ENCODE results near the gene EFCAB8. TPM values are rescaled to one million over a fixed set of nuclear protein-coding genes. Genes with fewer than 3 reads are reported as not detected.

Gene EFCAB8
- total RNA-seq, 1 donor from 2014 or later, result 0.32 TPM

DNA sequence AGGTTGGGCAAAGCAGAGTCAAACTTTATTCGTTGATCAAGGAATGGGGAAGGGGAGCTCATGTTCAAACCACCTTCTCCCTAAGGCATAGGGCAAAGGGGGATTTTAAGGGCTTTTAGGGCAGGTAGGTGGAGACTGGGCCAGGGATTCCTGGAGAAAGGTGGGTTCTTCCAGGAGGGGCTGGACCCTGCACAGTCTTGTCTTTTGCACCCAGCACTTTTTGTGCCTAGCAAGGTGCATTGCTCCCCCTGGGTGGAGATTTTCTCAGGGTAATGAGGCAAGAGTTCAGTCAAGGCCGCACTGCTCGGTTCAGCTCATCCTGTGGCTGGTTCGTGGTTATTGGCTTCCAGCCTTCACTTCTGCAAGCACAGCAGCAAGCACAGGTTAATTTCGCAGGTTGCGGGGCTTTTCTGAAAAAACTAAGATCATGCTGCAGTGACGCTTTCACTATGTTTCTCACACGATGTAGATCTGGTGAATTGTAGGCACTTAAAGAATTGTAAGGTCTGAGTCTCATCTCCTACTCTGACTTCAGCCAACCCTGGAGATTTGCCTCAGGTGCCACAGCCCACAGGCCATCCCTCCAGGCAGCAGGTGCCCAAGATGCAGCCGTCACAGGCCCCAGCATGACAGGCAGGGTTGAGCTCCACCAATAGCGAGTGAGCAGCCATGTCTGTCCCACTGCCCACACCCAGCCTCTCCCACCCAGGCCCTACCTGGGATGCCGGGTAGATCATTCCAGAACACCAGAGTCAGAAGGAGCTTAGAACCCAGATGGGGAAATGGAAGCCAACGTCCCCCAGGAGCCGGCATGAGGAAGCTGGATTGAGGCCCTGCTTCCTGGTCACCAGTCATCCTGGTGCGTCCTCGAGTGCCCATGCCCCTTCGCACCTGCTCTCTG lies 108.4 kb downstream of the EFCAB8 start:
- H3K4me3 Mint-ChIP-seq (ENCODE audit: unreplicated experiment), result no peak overlapping the region
- peak; percentile 78 for DNase-seq (ENCODE audit: low spot score)
- no peaks in the 10 kb centered on the region for H3K4me1 Mint-ChIP-seq (ENCODE audit: low read depth)
- no peak overlapping the region for H3K27ac Mint-ChIP-seq (ENCODE audit: unreplicated experiment)
- no peaks in the 10 kb centered on the region for H3K36me3 Mint-ChIP-seq (ENCODE audit: low read depth)
- H3K9me3 Mint-ChIP-seq (ENCODE audit: low read depth), result no peaks in the 10 kb centered on the region
- TF ChIP-seq, protein P1, sequence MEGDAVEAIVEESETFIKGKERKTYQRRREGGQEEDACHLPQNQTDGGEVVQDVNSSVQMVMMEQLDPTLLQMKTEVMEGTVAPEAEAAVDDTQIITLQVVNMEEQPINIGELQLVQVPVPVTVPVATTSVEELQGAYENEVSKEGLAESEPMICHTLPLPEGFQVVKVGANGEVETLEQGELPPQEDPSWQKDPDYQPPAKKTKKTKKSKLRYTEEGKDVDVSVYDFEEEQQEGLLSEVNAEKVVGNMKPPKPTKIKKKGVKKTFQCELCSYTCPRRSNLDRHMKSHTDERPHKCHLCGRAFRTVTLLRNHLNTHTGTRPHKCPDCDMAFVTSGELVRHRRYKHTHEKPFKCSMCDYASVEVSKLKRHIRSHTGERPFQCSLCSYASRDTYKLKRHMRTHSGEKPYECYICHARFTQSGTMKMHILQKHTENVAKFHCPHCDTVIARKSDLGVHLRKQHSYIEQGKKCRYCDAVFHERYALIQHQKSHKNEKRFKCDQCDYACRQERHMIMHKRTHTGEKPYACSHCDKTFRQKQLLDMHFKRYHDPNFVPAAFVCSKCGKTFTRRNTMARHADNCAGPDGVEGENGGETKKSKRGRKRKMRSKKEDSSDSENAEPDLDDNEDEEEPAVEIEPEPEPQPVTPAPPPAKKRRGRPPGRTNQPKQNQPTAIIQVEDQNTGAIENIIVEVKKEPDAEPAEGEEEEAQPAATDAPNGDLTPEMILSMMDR (IDR thresholded peaks at IDR 0.05), result no peak
- peaks cover 25% of the 10 kb centered on the region for H3K27me3 Mint-ChIP-seq (ENCODE audit: low read depth)

GRCh38 chr20:32967961-32968457 lies 109.3 kb downstream of the EFCAB8 start:
- H3K9me3 Mint-ChIP-seq (ENCODE audit: low read depth), result no peaks in the 10 kb centered on the region
- no peaks in the 10 kb centered on the region for H3K36me3 Mint-ChIP-seq (ENCODE audit: low read depth)
- DNase-seq (ENCODE audit: low spot score), result no peak
- peaks cover 22% of the 10 kb centered on the region for H3K27me3 Mint-ChIP-seq (ENCODE audit: low read depth)
- TF ChIP-seq, protein P1 (IDR thresholded peaks at IDR 0.05), result no peak
- H3K4me3 Mint-ChIP-seq (ENCODE audit: unreplicated experiment), result no peak overlapping the region
- no peaks in the 10 kb centered on the region for H3K4me1 Mint-ChIP-seq (ENCODE audit: low read depth)
- no peak overlapping the region for H3K27ac Mint-ChIP-seq (ENCODE audit: unreplicated experiment)

DNA sequence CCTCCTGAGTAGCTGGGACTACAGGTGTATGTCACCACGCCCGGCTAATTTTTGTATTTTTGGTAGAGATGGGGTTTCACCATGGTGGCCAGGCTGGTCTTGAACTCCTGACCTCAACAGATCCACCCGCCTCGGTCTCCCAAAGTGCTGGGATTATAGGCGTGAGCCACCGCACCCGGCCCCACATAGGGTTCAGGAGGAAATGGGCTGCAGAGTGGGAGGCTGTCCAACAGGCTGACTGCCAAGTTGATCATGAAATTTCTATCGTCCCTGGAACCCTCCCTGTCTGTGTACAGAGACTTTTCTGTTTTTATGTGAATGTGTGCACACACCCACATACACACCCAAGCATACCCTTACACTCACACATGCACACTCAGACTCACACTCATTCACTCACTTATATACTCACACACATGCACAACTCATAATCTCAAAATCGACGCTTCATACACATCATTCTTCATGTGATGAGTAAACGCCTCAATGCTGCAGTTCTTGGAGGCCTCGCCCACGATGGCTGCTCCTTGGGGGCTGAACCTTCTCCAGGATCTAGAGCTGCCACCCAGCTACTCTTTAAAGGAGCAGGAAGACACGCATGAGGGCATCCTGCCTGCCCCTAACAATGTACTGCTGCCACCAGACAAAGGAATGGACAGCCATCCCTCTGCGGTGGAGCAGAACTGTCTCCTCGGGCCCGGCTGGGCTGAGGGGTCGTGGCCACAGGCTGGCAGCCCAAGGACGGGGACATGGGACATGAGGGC lies 109.9 kb downstream of the EFCAB8 start:
- Mint-ChIP-seq H3K4me1 (ENCODE audit: low read depth) (no peaks in the 10 kb centered on the region), H3K4me3 (ENCODE audit: unreplicated experiment) (no peak overlapping the region), H3K9me3 (ENCODE audit: low read depth) (no peaks in the 10 kb centered on the region), H3K27me3 (ENCODE audit: low read depth) (peaks cover 19% of the 10 kb centered on the region), H3K36me3 (ENCODE audit: low read depth) (no peaks in the 10 kb centered on the region), H3K27ac (ENCODE audit: unreplicated experiment) (no peak overlapping the region)
- no peak for DNase-seq (ENCODE audit: low spot score)
- TF ChIP-seq, protein P1 (IDR thresholded peaks at IDR 0.05), result no peak

DNA sequence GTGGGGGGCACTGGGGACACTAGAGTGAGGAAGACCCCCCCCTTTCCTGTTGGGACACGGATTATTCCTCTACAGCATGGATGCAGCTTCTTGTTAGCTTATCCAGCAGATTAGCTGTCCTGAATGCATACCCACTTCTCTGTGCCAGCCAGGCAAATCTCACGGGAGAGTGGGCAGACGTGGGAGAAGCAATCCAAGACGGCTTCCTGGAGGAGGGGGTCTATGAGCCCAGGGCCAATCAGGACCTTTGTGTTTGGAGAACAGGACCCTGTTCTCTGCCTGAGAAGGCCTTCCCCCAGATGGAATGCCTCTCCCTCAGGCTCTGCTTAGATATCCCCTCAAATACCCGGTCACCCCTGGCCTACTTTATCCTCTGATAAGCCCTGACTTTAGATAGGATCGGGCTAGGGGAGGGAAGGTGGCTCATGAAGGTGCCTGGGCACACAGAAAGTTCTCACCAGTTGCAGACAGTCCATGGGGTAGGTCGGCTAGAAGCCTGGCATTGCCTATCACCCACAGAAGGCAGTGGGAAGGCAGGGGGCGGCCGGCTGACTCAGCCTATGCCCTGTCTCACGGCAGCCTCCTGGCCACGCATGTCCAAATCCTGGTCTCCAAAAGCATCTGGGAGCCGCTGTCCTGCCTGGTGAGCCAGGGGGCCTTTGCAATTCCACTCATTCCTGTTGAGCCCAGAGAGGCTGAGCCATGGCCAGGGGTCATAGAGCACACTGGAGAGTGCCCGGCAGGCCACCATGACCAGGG lies 110.8 kb downstream of the EFCAB8 start:
- no peaks in the 10 kb centered on the region for H3K9me3 Mint-ChIP-seq (ENCODE audit: low read depth)
- no peaks in the 10 kb centered on the region for H3K36me3 Mint-ChIP-seq (ENCODE audit: low read depth)
- H3K4me1 Mint-ChIP-seq (ENCODE audit: low read depth), result no peaks in the 10 kb centered on the region
- H3K27me3 Mint-ChIP-seq (ENCODE audit: low read depth), result peaks cover 15% of the 10 kb centered on the region
- H3K27ac Mint-ChIP-seq (ENCODE audit: unreplicated experiment), result no peak overlapping the region
- peak; percentile 52 for DNase-seq (ENCODE audit: low spot score)
- H3K4me3 Mint-ChIP-seq (ENCODE audit: unreplicated experiment), result no peak overlapping the region
- TF ChIP-seq, protein P1 (IDR thresholded peaks at IDR 0.05), result no peak
